ENCODE results near the gene SPACDR. TPM values are rescaled to one million over a fixed set of nuclear protein-coding genes. Genes with fewer than 3 reads are reported as not detected.

SPACDR gene
- polyA plus RNA-seq, 1 donor from 2014 or later = not detected

DNA sequence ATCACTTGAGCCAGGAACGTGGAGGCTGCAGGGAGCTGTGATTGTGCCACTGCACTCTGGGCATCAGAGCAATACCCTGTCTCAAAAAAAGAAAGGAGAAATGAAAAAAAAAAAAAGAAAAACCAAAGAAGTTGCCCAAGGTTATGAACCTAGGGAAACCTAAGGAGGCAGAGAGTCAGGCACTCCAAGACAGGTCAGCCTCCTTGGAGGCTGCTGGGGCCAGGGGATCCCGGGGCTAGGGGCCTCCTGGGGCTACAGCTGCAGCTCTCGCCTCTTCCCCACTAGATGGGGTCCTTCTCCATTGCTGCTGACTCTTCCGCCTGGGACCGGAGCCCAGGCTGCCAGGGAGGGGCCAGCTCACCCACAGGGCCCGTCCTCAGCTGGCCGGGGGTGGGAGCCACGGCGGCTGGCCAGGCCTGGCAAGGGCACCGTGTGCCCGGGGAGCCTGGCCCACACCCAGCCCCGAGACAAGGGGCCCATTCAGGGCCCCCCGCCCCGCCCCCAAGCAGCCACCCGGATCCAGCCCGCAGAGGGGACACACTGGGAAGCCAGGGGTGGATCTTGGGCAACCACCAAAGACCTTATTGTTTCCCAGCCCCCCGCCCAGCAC is 1.7 kb upstream of the SPACDR start:
- H3K27me3 ChIP-seq (ENCODE audit: insufficient read depth, low read depth, low read length) = no peaks in the 10 kb centered on the region
- H4K20me1 ChIP-seq (ENCODE audit: insufficient read depth) = no peaks in the 10 kb centered on the region
- H3K36me3 ChIP-seq (ENCODE audit: insufficient read depth, low read length) = no peaks in the 10 kb centered on the region
- no peaks in the 10 kb centered on the region for H3K79me2 ChIP-seq (replicated peaks; ENCODE audit: insufficient read depth, low read length)
- no peak overlapping the region for H3K9ac ChIP-seq (ENCODE audit: low read length)
- H3K9me2 ChIP-seq (ENCODE audit: insufficient read depth, low read length) = no peaks in the 10 kb centered on the region
- H3K4me2 ChIP-seq (ENCODE audit: low read length) = no peak overlapping the region
- H3K27ac ChIP-seq (ENCODE audit: low read length) = no peak overlapping the region
- no peak overlapping the region for H3K4me3 ChIP-seq (ENCODE audit: low read length)
- no peaks in the 10 kb centered on the region for H3K9me3 ChIP-seq (ENCODE audit: low read length)
- H2AFZ ChIP-seq (ENCODE audit: low read depth, low read length) = no peak overlapping the region
- no peaks in the 10 kb centered on the region for H3F3A ChIP-seq (ENCODE audit: insufficient read depth, low read length, poor library complexity, severe bottlenecking)
- TF ChIP-seq MXI1 (conservative IDR thresholded peaks at IDR 0.05; ENCODE audit: poor library complexity, severe bottlenecking) (no peak), RAD21 (conservative IDR thresholded peaks at IDR 0.05) (no peak), EZH2 (IDR thresholded peaks at IDR 0.05; ENCODE audit: borderline replicate concordance, insufficient read depth, low read length, poor library complexity, severe bottlenecking) (no peak), EP300 (conservative IDR thresholded peaks at IDR 0.05; ENCODE audit: poor library complexity, severe bottlenecking) (no peak), TAF1 (IDR thresholded peaks at IDR 0.05; ENCODE audit: low read depth) (no peak), SMC3 (conservative IDR thresholded peaks at IDR 0.05; ENCODE audit: poor library complexity) (no peak), POLR2AphosphoS5 (IDR thresholded peaks at IDR 0.05) (no peak)
- TF ChIP-seq, protein P1, sequence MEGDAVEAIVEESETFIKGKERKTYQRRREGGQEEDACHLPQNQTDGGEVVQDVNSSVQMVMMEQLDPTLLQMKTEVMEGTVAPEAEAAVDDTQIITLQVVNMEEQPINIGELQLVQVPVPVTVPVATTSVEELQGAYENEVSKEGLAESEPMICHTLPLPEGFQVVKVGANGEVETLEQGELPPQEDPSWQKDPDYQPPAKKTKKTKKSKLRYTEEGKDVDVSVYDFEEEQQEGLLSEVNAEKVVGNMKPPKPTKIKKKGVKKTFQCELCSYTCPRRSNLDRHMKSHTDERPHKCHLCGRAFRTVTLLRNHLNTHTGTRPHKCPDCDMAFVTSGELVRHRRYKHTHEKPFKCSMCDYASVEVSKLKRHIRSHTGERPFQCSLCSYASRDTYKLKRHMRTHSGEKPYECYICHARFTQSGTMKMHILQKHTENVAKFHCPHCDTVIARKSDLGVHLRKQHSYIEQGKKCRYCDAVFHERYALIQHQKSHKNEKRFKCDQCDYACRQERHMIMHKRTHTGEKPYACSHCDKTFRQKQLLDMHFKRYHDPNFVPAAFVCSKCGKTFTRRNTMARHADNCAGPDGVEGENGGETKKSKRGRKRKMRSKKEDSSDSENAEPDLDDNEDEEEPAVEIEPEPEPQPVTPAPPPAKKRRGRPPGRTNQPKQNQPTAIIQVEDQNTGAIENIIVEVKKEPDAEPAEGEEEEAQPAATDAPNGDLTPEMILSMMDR (IDR thresholded peaks at IDR 0.05; ENCODE audit: poor library complexity, severe bottlenecking) = no peak
- TF ChIP-seq, protein P2, sequence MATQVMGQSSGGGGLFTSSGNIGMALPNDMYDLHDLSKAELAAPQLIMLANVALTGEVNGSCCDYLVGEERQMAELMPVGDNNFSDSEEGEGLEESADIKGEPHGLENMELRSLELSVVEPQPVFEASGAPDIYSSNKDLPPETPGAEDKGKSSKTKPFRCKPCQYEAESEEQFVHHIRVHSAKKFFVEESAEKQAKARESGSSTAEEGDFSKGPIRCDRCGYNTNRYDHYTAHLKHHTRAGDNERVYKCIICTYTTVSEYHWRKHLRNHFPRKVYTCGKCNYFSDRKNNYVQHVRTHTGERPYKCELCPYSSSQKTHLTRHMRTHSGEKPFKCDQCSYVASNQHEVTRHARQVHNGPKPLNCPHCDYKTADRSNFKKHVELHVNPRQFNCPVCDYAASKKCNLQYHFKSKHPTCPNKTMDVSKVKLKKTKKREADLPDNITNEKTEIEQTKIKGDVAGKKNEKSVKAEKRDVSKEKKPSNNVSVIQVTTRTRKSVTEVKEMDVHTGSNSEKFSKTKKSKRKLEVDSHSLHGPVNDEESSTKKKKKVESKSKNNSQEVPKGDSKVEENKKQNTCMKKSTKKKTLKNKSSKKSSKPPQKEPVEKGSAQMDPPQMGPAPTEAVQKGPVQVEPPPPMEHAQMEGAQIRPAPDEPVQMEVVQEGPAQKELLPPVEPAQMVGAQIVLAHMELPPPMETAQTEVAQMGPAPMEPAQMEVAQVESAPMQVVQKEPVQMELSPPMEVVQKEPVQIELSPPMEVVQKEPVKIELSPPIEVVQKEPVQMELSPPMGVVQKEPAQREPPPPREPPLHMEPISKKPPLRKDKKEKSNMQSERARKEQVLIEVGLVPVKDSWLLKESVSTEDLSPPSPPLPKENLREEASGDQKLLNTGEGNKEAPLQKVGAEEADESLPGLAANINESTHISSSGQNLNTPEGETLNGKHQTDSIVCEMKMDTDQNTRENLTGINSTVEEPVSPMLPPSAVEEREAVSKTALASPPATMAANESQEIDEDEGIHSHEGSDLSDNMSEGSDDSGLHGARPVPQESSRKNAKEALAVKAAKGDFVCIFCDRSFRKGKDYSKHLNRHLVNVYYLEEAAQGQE (IDR thresholded peaks at IDR 0.05; ENCODE audit: borderline replicate concordance) = no peak

DNA sequence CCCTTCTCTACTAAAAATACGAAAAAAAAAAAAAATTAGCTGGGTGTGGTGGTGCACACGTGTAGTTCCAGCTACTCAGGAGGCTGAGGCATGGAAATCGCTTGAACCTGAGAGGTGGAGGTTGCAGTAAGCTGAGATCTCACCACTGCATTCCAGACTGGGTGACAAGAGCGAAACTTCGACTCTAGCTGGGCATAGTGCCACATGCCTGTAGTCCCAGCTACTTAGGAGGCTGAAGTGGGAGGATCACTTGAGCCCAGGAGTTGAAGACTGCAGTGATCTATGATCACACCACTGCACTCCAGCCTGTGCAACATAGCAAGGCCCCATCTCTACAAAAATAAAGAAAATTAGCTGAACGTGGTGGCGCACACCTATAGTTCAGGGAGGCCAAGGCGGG is 1.2 kb upstream of the SPACDR start:
- no peaks in the 10 kb centered on the region for H3K79me2 ChIP-seq (replicated peaks; ENCODE audit: insufficient read depth, low read length)
- H4K20me1 ChIP-seq (ENCODE audit: insufficient read depth) = no peaks in the 10 kb centered on the region
- no peaks in the 10 kb centered on the region for H3F3A ChIP-seq (ENCODE audit: insufficient read depth, low read length, poor library complexity, severe bottlenecking)
- no peak overlapping the region for H3K4me3 ChIP-seq (ENCODE audit: low read length)
- no peaks in the 10 kb centered on the region for H3K27me3 ChIP-seq (ENCODE audit: insufficient read depth, low read depth, low read length)
- no peak overlapping the region for H2AFZ ChIP-seq (ENCODE audit: low read depth, low read length)
- no peaks in the 10 kb centered on the region for H3K9me2 ChIP-seq (ENCODE audit: insufficient read depth, low read length)
- no peak overlapping the region for H3K27ac ChIP-seq (ENCODE audit: low read length)
- no peaks in the 10 kb centered on the region for H3K9me3 ChIP-seq (ENCODE audit: low read length)
- no peak overlapping the region for H3K4me2 ChIP-seq (ENCODE audit: low read length)
- H3K36me3 ChIP-seq (ENCODE audit: insufficient read depth, low read length) = no peaks in the 10 kb centered on the region
- TF ChIP-seq TAF1 (IDR thresholded peaks at IDR 0.05; ENCODE audit: low read depth) (no peak), SMC3 (conservative IDR thresholded peaks at IDR 0.05; ENCODE audit: poor library complexity) (no peak), POLR2AphosphoS5 (IDR thresholded peaks at IDR 0.05) (no peak), EP300 (conservative IDR thresholded peaks at IDR 0.05; ENCODE audit: poor library complexity, severe bottlenecking) (no peak), RAD21 (conservative IDR thresholded peaks at IDR 0.05) (no peak), EZH2 (IDR thresholded peaks at IDR 0.05; ENCODE audit: borderline replicate concordance, insufficient read depth, low read length, poor library complexity, severe bottlenecking) (no peak), MXI1 (conservative IDR thresholded peaks at IDR 0.05; ENCODE audit: poor library complexity, severe bottlenecking) (no peak)
- TF ChIP-seq, protein P2 (IDR thresholded peaks at IDR 0.05; ENCODE audit: borderline replicate concordance) = no peak
- TF ChIP-seq, protein P1 (IDR thresholded peaks at IDR 0.05; ENCODE audit: poor library complexity, severe bottlenecking) = no peak
- no peak overlapping the region for H3K9ac ChIP-seq (ENCODE audit: low read length)

All from neural cell (in vitro differentiated cells).